PC-9 (cell line): Measurements from ENCODE around the gene VPS39.

Experiments
- CTCF ChIP-seq: fragments of 200-600 bp; sonication (generic); conservative IDR thresholded peaks from 2 replicates; pipeline ENCODE4 v1.6.1; 2017; ENCODE audit warnings: mixed run types, antibody characterized with exemption, mild to moderate bottlenecking, moderate library complexity
- EZH2 ChIP-seq: fragments of 200-600 bp; sonication (generic); IDR thresholded peaks from 2 replicates; pipeline ENCODE4 v1.8.0; 2017; ENCODE audit warnings: antibody characterized with exemption, low read depth

GRCh38 chr15:42135351-42135750 lies 72.8 kb downstream of the VPS39 start:
- TF ChIP-seq CTCF = no peak
- no peak for TF ChIP-seq EZH2
